GM19455 (cell line): Measurements from ENCODE around the gene CACNA1H.

Experiments used
- ATAC-seq: cut with Tn5 transposase; IDR thresholded peaks from one replicate; pipeline ENCODE4 v1.9.1; 2021; ENCODE audit not compliant: unreplicated experiment

The CACNA1H gene

GRCh38 chr16:1122398-1122765 lies 30.5 kb upstream of the CACNA1H start:
- no peak for ATAC-seq

- ATAC-seq = no peak
These were observed 29.2 kb upstream of the CACNA1H start for GRCh38 chr16:1123525-1124230.

DNA sequence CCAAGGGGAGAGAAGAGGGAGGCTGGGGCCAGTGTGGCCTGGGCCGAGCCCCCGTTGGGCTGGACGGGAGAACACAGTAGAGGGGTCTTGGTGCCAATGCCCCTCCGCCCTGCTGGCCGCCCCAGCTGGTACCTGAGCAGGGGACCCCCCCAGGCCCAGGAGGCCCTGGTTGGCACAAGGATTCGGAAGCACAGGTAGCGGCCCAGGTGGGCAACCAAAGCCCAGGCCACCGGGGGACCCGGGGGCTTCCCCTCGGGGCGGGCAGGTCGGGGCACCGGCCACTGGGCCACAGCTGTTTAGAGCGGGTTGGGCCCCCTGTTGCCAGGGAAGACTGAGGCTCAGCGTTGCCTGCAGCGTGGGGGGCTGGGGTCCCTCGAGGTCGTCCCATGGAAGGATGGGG lies 28.6 kb upstream of the CACNA1H start:
- ATAC-seq = no peak

- ATAC-seq = no peak
These were observed 28.1 kb upstream of the CACNA1H start for GRCh38 chr16:1124795-1125194.

DNA sequence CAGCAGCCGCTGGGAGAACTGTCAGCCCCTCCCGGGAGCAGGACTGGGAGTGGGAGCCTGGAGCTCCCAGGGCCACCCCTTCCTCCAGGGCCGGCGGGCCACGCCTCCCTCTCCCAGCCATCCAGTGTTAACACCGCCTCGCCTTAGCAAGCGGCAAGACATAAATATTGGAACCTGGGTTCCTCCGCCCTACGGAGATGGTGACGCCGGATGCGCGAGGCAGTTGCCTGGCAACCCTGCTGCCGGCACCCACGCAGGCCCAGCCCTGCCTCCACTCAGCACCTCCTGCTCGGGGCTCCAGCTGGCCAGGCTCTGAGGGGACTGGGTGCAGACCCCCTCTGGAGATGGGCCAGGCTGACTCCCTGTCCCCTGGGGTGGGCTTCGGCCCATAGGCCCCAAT lies 27.4 kb upstream of the CACNA1H start:
- no peak for ATAC-seq

- ATAC-seq = no peak
These were observed 26.9 kb upstream of the CACNA1H start for GRCh38 chr16:1126044-1126443.

DNA sequence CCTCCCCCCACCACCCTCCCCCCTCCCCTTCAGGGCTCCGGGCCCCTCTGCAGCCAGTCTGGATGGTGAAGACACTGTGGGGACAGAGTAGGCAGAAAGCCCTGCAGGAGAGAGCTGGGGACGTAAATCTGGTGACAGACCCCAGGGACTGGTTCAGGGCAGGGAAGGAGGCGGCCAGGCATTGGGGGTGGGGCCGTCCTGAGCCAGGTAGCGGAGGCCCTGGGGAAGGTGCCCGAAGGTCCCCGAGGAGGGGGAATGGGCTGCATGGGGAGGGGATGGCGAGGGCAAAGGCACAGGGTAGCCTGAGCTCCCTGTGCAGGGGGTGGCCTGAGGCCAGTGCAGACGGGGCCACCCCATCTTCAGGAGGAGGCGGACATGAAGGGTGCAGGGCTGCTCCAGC lies 26.3 kb upstream of the CACNA1H start:
- no peak for ATAC-seq

DNA sequence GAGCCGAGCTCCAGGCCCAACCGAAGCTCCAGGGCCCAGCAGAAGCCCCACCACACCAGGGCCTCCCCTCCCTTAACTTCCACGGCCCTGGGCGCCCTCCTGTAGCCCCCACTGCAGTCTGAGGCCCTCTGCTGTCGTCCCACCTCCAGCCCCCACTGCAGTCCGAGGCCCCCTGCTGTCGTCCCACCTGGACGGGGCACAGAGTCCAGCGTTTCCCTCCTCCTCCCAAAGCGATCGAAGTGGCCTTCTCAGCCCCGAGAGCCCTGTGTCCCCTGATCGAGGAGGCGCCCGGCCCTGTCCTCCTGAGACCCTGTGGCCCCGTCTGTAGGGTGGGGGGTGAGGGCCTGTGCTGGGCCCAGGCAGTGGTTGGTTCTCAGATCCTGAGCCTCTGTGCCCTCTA lies 25.8 kb upstream of the CACNA1H start:
- no peak for ATAC-seq

DNA sequence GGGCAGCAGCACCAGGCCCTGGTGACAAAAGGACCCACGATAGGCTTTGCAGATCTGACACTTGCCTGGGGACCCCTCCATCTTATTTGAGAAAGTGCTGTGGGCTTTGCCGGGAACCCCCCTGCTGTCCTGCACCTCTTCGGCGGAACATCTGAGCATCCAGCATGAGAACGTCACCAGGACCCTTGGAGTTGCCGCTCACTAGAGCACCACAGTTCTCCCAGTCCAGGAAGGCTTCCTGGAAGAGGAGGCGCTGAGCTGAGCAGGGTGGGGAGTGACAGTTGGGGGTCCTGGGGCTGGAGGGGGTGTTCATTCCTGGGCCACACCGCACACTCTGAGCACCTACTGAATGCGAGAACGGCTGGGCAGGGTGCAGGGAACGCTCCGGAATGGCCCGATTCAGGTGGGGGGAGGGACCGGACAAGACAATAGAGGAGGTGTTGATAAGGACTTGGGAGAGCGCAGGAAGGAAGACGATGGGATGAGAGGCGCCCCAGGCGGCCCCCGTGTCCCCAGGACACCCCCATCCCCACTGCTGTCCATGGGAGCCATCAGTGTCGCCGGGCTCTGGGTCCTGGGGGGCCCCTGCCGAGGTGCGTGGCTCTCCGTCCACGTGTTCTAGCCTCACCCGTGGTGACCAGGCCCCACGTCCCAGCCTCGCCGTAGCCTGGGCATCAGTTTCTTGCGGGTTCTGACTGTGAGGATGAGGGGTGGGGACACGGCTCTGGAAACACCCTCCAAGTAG lies 24.8 kb upstream of the CACNA1H start:
- no peak for ATAC-seq

- ATAC-seq = no peak
These were observed 23.6 kb upstream of the CACNA1H start for GRCh38 chr16:1129106-1129960.

- no peak for ATAC-seq
These were observed 22.5 kb upstream of the CACNA1H start for GRCh38 chr16:1130382-1130781.

GRCh38 chr16:1131378-1131994 lies 21.4 kb upstream of the CACNA1H start:
- no peak for ATAC-seq

GRCh38 chr16:1132431-1132830 lies 20.5 kb upstream of the CACNA1H start:
- ATAC-seq = no peak

- no peak for ATAC-seq
These were observed 19.6 kb upstream of the CACNA1H start for GRCh38 chr16:1133271-1133670.

DNA sequence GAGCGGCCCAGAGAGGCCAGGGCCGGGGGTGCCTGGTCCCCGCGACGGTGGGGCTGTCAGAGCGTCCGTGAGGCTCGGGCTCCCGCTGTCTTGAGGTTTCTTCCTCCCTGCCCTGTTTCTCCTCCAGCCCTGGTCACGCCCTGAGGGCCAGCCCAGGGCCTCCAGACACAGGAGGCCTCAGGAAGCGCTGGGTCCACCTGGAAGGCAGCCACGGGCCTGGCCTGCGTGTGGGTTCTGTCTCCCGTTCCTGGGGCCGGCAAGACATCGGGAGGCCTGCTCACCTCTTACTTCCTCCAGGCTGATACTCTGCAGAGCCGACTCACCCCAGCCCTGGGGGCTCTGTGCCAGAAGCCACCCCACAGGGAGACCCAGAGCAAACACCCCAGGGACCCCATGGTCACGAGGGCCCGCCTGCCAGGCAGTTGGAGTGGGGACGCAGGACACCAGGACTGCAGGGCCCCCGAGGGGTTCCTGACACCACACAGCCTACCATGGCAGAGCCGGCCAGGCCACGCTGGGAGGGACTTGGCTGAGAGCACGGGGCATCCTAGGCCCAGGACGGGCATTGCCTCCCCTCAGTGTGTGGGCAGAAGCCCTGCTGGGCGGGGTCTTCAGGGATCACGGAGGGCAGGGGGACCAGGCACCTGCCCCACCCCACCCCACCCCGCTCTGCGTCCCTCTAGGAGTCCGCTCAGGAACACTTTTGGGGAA lies 18.9 kb upstream of the CACNA1H start:
- ATAC-seq = no peak

- ATAC-seq = no peak
These were observed 18.0 kb upstream of the CACNA1H start for GRCh38 chr16:1134776-1135458.

- ATAC-seq = no peak
These were observed 17.5 kb upstream of the CACNA1H start for GRCh38 chr16:1135459-1135825.

DNA sequence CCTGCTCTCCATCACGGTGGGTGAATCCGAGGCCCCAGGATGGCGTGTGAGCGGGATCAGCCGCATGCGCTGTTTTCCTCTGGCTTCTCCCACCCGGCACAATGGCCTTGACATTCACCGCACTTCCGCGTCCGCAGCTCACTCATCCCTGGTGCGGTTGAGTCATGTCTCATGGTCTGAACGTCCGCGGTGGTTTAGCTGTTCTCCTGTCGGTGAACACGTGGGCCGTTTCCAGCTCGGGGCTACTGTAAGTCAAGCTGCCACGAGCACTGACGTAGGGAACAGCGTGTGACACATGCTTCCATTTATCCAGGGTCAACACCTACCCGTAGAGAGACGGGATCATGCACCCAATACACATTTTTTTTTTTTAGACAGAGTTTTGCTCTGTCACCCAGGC lies 15.3 kb upstream of the CACNA1H start:
- no peak for ATAC-seq

DNA sequence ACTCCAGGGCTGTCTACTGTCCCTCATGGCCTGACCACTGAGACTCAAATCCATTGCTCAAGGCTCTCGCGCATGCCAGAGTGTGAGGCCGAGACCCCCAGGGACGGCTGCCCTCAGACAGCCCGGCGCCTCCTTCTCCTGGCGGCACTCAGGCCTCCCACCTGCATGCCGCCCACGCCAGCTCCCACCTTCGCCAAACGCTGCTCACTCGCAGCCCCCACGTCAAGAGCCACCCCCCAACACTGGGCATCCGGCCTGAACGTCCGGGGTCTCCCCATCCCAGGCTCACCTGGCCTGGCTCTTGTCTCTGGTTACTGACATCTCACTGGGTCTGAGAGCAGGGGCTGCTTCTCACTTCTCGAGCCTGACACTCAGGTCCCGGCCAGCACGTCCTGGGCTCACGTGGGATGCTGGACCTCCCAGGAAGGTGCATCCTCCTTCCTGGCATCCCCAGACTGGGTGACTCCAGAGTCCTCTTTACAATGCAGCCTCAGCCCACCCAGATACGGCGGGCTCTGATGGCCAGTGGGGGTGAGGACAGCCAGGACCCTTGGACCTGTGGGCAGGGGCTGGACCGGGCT lies 12.2 kb upstream of the CACNA1H start:
- ATAC-seq = no peak

DNA sequence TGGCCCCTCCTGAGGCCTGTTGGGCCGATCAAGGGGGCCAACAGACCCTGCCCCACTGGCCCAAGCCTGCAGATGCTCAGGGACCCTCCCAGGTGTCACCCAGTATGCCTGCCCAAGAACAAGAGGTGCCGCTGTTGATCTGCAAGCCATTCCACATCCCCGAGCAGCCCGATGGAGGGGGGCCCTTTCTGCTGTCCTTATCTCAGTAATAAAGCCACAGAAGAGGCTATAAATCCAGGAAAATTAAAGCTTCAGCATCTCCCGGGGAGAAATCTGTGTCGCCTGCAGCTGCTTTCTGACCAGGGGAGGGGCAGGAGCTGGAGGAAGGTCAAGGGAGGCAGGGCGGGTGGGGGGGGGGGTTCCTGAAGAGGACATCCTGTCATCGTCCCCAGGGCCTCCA lies 11.7 kb upstream of the CACNA1H start:
- ATAC-seq = no peak
